Motor neuron (in vitro differentiated cells): ENCODE data around the gene DUSP5. TPM values are rescaled to one million over a fixed set of nuclear protein-coding genes. Genes with fewer than 3 reads are reported as not detected.
A peak's percentile ranks its signal among the peaks of the same experiment; 100 is the strongest.
"Not testable (repeated sequence)": the region's sequence is repeated elsewhere in the genome, so short reads cannot be mapped to it uniquely, and the experiment has no call there.

Experiments used
- ATAC-seq, 8 experiments: fragments of 200-7000 bp; cut with Tn5 transposase; replicated peaks in 6 of 8; 2 replicates each; pipeline ENCODE4 v1.8.0; 2021; ENCODE audit warnings: mild to moderate bottlenecking in 8 of 8, moderate library complexity in 8 of 8
- H3K27ac ChIP-seq, 2 donors: fragments of 250-450 bp; sonication (Bioruptor Pico); 2 replicates each; pipeline ENCODE4 v1.9.0; 2021; ENCODE audit warnings: antibody characterized with exemption in 2 of 2, mild to moderate bottlenecking in 2 of 2, moderate library complexity in 1 of 2
- H3K4me1 ChIP-seq, 2 donors: fragments of 250-450 bp; sonication (Bioruptor Pico); replicated peaks in 1 of 2; 2 replicates each; pipeline ENCODE4 v1.6.1; 2021; ENCODE audit warnings: antibody characterized with exemption in 2 of 2, mild to moderate bottlenecking in 2 of 2, moderate library complexity in 1 of 2
- H3K4me3 ChIP-seq, 5 donors: fragments of 250-450 bp; sonication (Bioruptor Pico); 2 replicates each; pipeline ENCODE4 v1.9.0; 2021; ENCODE audit warnings: antibody characterized with exemption in 5 of 5, mild to moderate bottlenecking in 5 of 5, moderate library complexity in 4 of 5
- WGBS, 10 experiments: fragments of 450-650 bp; shearing (Covaris generic); methylation state at CpG; one replicate each; pipeline ENCODE4 v1.0.0; 2022; 5-methylcytosine and 5-hydroxymethylcytosine counted together
- in situ Hi-C, 9 experiments: fragments of 400-800 bp; cut with MboI; loops; one replicate each; pipeline ENCODE4 v1.15.0; 2021; ENCODE audit warnings: low sequenced_read_pairs in 9 of 9, low pct_unique_long_range_greater_than_20kb in 2 of 9; ENCODE audit not compliant: unreplicated experiment in 9 of 9
- total RNA-seq, 8 experiments: library from RNA; unstranded; fragments of 300-600 nt; gene quantifications; 2 replicates each; pipeline versions ENCODE4 v1.2.3 to v1.2.4, GENCODE V29; 2022

The DUSP5 gene
- total RNA-seq, 8 experiments from 2014 or later = 2.5 to 24.4 (median 4.1) TPM

- WGBS, 10 experiments = 60 to 94% (median 83%) methylated on average over 2 to 11 of the region's 19 CpGs
- Histone ChIP-seq H3K4me3 (no peak overlapping the region), H3K4me1 (peaks cover 4 to 17% of the 10 kb centered on the region in 2 donors), H3K27ac (no peak overlapping the region)
- in situ Hi-C loops = no loop called here
- ATAC-seq = peak in 4 of 8 experiments; percentile 12 to 78 (median 41)
Observed at GRCh38 chr10:110462166-110463095, 35.3 kb upstream of the DUSP5 start.

- H3K4me1 ChIP-seq, ATAC-seq, H3K4me3 ChIP-seq, H3K27ac ChIP-seq, in situ Hi-C loops: not testable (repeated sequence)
- WGBS, 10 experiments = 80 to 100% methylated on average over 1 of the region's 2 CpGs; no CpG with 5 or more reads in 8 of the 10 experiments
Observed at GRCh38 chr10:110468258-110468657, 29.4 kb upstream of the DUSP5 start.

GRCh38 chr10:110470541-110470940 is 27.2 kb upstream of the DUSP5 start:
- H3K27ac ChIP-seq, in situ Hi-C loops, H3K4me3 ChIP-seq, H3K4me1 ChIP-seq: not testable (repeated sequence)
- WGBS, 10 experiments = 20 to 100% (median 75%) methylated on average over 1 to 2 of the region's 10 CpGs; no CpG with 5 or more reads in 6 of the 10 experiments
- ATAC-seq = peak in 1 of 8 experiments; percentile 12

DNA sequence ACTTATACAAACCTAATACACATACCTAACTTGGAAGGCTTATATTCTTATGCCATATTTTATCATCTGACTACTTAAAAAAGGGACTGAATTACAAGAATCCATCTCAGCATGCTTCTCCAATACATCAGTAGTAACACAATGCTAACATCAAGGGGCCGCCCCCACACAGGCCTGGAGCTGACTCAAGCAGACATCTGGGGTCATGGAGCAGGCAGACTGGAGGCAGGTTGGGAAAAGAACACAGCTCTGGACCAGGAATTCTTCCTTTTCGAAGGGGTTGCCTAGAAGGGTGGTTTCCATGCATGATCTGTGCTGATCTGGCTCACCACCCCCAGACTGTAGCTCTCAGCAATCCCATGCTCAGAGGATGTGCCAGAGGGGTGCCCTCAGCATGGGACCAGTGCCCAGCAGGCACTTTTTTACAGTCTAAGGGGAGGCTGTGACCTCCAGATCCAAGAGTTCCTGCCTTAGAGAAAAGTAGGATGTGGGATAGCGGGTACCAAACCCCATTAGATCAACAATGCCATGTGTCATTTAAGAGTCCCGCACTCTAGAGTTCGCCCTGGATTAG is 26.1 kb upstream of the DUSP5 start:
- in situ Hi-C loops = no loop called here
- ATAC-seq = peak in 3 of 8 experiments; percentile 30 to 56 (median 37)

GRCh38 chr10:110474017-110474416 is 23.7 kb upstream of the DUSP5 start:
- WGBS, 10 experiments = 75 to 94% (median 83%) methylated on average over 1 to 2 of the region's 3 CpGs; no CpG with 5 or more reads in 4 of the 10 experiments
- in situ Hi-C loops = no loop called here
- Histone ChIP-seq H3K4me3 (no peak overlapping the region), H3K4me1 (no peaks in the 10 kb centered on the region), H3K27ac (no peak overlapping the region)
- no peak for ATAC-seq

More for the DNA sequence above, 26.1 kb upstream of the DUSP5 start:
- Histone ChIP-seq H3K27ac (no peak overlapping the region), H3K4me1 (no peaks in the 10 kb centered on the region), H3K4me3 (no peak overlapping the region)
- 29 to 100% (median 72%) methylated on average over 1 to 3 of the region's 5 CpGs; no CpG with 5 or more reads in 3 of the 10 experiments for WGBS, 10 experiments

DNA sequence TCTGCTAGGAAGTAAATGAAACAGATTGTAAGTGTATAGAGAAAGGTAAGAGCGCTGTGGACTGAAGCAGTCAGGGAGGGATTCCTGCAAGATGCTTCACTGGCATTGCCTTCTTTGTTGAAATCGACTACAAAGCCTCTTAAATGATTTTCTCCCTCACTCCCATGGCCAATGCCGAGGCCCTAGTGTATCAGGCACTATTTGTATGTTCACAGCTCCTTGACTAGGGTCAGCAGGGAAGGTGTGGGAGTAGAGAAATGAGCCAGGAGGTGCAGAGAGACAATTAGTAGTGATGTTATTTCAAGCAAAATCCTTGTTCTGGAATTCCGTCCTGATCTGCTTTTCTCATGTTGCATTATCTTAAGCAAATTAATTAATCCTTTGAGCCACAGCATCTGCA is 22.9 kb upstream of the DUSP5 start:
- Histone ChIP-seq H3K4me1 (no peaks in the 10 kb centered on the region), H3K27ac (no peak overlapping the region), H3K4me3 (no peak overlapping the region)
- 34 to 100% (median 72%) methylated on average over 1 to 4 of the region's 4 CpGs; no CpG with 5 or more reads in 1 of the 10 experiments for WGBS, 10 experiments
- no peak for ATAC-seq
- in situ Hi-C loops = no loop called here

DNA sequence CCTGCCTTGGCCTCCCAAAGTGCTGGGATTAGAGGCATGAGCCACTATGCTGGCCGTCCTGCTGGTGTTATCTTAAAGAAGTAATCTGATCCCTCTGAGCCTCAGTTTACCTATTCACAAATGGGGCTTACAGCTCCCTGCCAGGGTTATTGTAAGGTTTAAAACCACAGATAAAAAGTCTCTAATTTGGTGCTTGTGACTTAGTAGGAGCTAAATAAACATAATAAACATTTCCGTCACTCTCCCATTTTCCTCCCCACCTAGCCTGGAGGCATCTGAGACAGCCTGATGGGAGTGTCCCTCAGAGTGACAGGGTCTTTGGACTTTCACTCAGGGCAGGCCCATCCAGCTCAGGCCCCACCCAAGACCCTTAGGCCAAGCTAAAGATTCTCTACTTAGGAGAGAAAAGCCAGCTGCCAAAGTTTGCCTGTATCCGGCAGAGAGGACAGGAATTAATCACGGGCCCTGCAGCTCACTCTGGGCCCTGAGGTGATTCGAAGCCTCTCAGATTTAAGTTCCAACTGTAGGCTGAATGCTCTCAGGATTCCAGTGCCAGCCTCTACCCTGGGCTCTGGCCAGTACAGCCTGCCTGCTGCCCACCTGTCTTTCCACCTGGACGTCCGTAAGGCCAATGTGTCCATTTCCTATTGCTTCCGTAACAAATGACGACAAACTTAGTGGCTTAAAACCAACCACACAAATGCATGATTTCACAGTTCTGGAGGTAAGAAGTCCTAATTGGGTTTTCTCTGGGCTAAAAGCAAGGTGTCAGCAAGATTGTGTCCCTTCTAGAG is 21.8 kb upstream of the DUSP5 start:
- H3K4me1 ChIP-seq = no peaks in the 10 kb centered on the region
- no peak overlapping the region for H3K27ac ChIP-seq
- peak in 3 of 8 experiments; percentile 82 to 96 (median 90) for ATAC-seq
- WGBS, 10 experiments = 17 to 100% (median 73%) methylated on average over 1 to 6 of the region's 9 CpGs; no CpG with 5 or more reads in 1 of the 10 experiments
- H3K4me3 ChIP-seq = no peak overlapping the region
- in situ Hi-C loops = no loop called here

GRCh38 chr10:110479710-110480109 is 18.0 kb upstream of the DUSP5 start:
- ATAC-seq = no peak
- Histone ChIP-seq H3K27ac (no peak overlapping the region), H3K4me1 (no peaks in the 10 kb centered on the region), H3K4me3 (no peak overlapping the region)
- in situ Hi-C loops = no loop called here
- 60 to 100% (median 77%) methylated on average over 1 of the region's 1 CpG; no CpG with 5 or more reads in 6 of the 10 experiments for whole genome bisulfite sequencing, 10 experiments

- Histone ChIP-seq H3K4me3 (no peak overlapping the region), H3K4me1 (no peaks in the 10 kb centered on the region), H3K27ac (no peak overlapping the region)
- WGBS, 10 experiments = 70 to 83% (median 83%) methylated on average over 2 to 3 of the region's 3 CpGs; no CpG with 5 or more reads in 7 of the 10 experiments
- in situ Hi-C loops = no loop called here
- ATAC-seq = no peak
Observed at GRCh38 chr10:110480387-110480786, 17.3 kb upstream of the DUSP5 start.

GRCh38 chr10:110481919-110482318 is 15.8 kb upstream of the DUSP5 start:
- Histone ChIP-seq H3K4me1 (no peaks in the 10 kb centered on the region), H3K27ac (no peak overlapping the region), H3K4me3 (no peak overlapping the region)
- 0 to 100% (median 20%) methylated on average over 1 of the region's 1 CpG; no CpG with 5 or more reads in 5 of the 10 experiments for WGBS, 10 experiments
- peak in 1 of 8 experiments; percentile 25 for ATAC-seq
- in situ Hi-C loops = no loop called here

- H3K27ac ChIP-seq = no peak overlapping the region
- in situ Hi-C loops = no loop called here
- WGBS, 10 experiments = 20 to 83% (median 49%) methylated on average over 1 to 2 of the region's 2 CpGs; no CpG with 5 or more reads in 4 of the 10 experiments
- no peaks in the 10 kb centered on the region for H3K4me1 ChIP-seq
- no peak for ATAC-seq
- H3K4me3 ChIP-seq = no peak overlapping the region
Observed at GRCh38 chr10:110483633-110484032, 14.1 kb upstream of the DUSP5 start.

DNA sequence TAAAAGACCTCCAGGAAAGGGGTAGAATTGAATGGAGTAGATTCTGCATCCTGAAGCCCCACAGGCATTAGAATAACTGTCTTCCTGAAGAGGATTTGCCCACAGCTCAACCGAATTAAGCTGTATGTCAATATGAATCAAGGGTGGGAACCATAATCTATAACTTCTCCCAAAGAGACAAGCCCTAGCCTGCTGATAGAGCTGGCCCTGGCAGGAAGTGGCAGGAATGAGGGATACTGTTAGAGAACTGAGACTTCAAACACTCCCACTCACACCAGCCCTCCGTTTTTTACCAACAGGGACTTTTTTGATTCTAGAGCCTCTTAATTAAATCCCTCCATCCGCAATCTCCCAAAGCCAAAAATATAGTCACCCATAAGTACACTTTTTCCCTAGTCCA is 12.2 kb upstream of the DUSP5 start:
- 40 to 92% (median 84%) methylated on average over 1 to 3 of the region's 3 CpGs; no CpG with 5 or more reads in 5 of the 10 experiments for WGBS, 10 experiments
- in situ Hi-C loops = no loop called here
- Histone ChIP-seq H3K27ac (no peak overlapping the region), H3K4me1 (no peaks in the 10 kb centered on the region), H3K4me3 (no peak overlapping the region)
- no peak for ATAC-seq
